Naive thymus-derived CD4-positive, alpha-beta T cell (primary cell): ENCODE measurements around the gene ERI3. TPM values are rescaled to one million over a fixed set of nuclear protein-coding genes. Genes with fewer than 3 reads are reported as not detected.

ENCODE experiments used
- ATAC-seq: fragments of 150-1000 bp; cut with Tn5 transposase; 2 replicates; pipeline ENCODE4 v1.10.0; 2021; ENCODE audit warnings: mild to moderate bottlenecking, moderate library complexity
- CTCF ChIA-PET: fragments of 350-600 bp; sonication (Branson Sonifier 250); formaldehyde crosslinking; loops from one replicate; lab custom pipeline; 2021; ENCODE audit warnings: antibody characterized with exemption; lab: Charles Lee
- POLR2A ChIA-PET: fragments of 350-600 bp; sonication (Branson Sonifier 250); formaldehyde crosslinking; loops from one replicate; lab custom pipeline; 2021; ENCODE audit warnings: antibody characterized with exemption, inconsistent platforms; lab: Charles Lee
- DNase-seq, 9 donors: peaks; one replicate each; pipeline versions ENCODE4 v3.0.0 to v3.0.0-alpha.2; 2020 to 2022; ENCODE audit warnings: mixed read lengths in 1 of 9
- H3K27ac ChIP-seq: one replicate; pipeline ENCODE4 v1.7.0; 2013; ENCODE audit warnings: mild to moderate bottlenecking, low read depth, low read length, moderate library complexity
- H3K27me3 ChIP-seq, 2 donors: one replicate each; pipeline ENCODE4 v1.7.0; 2013; ENCODE audit warnings: low read length in 2 of 2, mild to moderate bottlenecking in 2 of 2, moderate library complexity in 2 of 2; ENCODE audit not compliant: control insufficient read depth in 2 of 2, insufficient read depth in 2 of 2
- H3K36me3 ChIP-seq, 3 experiments: 1 replicate in 2 of 3; 2 replicates in 1 of 3; pipeline ENCODE4 v1.7.0; 2013; ENCODE audit warnings: low read length in 3 of 3, mild to moderate bottlenecking in 3 of 3, moderate library complexity in 1 of 3; ENCODE audit not compliant: insufficient read depth in 3 of 3, control insufficient read depth in 2 of 3
- H3K4me1 ChIP-seq, 2 donors: one replicate each; pipeline ENCODE4 v1.7.0; 2013; ENCODE audit warnings: low read length in 2 of 2, mild to moderate bottlenecking in 2 of 2, moderate library complexity in 1 of 2; ENCODE audit not compliant: control insufficient read depth in 2 of 2, insufficient read depth in 2 of 2
- H3K4me3 ChIP-seq: 2 replicates; pipeline ENCODE4 v1.7.0; 2013; ENCODE audit warnings: mild to moderate bottlenecking, low read length
- H3K9me3 ChIP-seq, 3 experiments: 1 replicate in 2 of 3; 2 replicates in 1 of 3; pipeline ENCODE4 v1.7.0; 2013; ENCODE audit warnings: low read length in 3 of 3; ENCODE audit not compliant: control insufficient read depth in 2 of 3
- H3K27ac Mint-ChIP-seq, 9 donors: one replicate each; pipeline ENCODE4 v1.8.0; 2020 to 2022; ENCODE audit warnings: mixed read lengths in 9 of 9, mild to moderate bottlenecking in 8 of 9, moderate library complexity in 5 of 9, inconsistent platforms in 2 of 9
- H3K27me3 Mint-ChIP-seq, 5 donors: one replicate each; pipeline ENCODE4 v1.8.0; 2021 to 2022; ENCODE audit warnings: mixed read lengths in 5 of 5, mild to moderate bottlenecking in 1 of 5
- H3K36me3 Mint-ChIP-seq, 5 donors: one replicate each; pipeline ENCODE4 v1.8.0; 2020 to 2022; ENCODE audit warnings: mixed read lengths in 5 of 5, mild to moderate bottlenecking in 3 of 5, inconsistent platforms in 1 of 5
- H3K4me1 Mint-ChIP-seq, 7 donors: one replicate each; pipeline ENCODE4 v1.8.0; 2020 to 2022; ENCODE audit warnings: mixed read lengths in 7 of 7, mild to moderate bottlenecking in 3 of 7, inconsistent platforms in 1 of 7
- H3K4me3 Mint-ChIP-seq, 10 donors: one replicate each; pipeline ENCODE4 v1.8.0; 2020 to 2022; ENCODE audit warnings: mild to moderate bottlenecking in 10 of 10, mixed read lengths in 10 of 10, moderate library complexity in 6 of 10, inconsistent platforms in 2 of 10
- H3K9me3 Mint-ChIP-seq, 11 donors: one replicate each; pipeline ENCODE4 v1.8.0; 2020 to 2022; ENCODE audit warnings: mixed read lengths in 11 of 11, mild to moderate bottlenecking in 4 of 11, inconsistent platforms in 1 of 11, moderate library complexity in 1 of 11
- intact Hi-C, 2 donors: fragments of 100-400 bp; cut with micrococcal nuclease; formaldehyde crosslinking; loops; one replicate each; pipeline ENCODE4 v1.15.1; 2023
- polyA plus RNA-seq, 2 donors: library from polyadenylated mRNA; unstranded; fragments of 300-500 nt; fragmentation: Illumina TruSeq; gene quantifications; one replicate each; pipeline ENCODE4 v1.2.3, GENCODE V29; 2021
- total RNA-seq, 6 experiments: library from RNA in 5 of 6; stranded (reverse) in 5 of 6; gene quantifications; 1 replicate in 5 of 6; 2 replicates in 1 of 6; pipeline ENCODE4 v1.2.3 and lab custom pipeline; 2021 to 2026

The ERI3 gene
- total and polyA plus RNA-seq, 7 experiments from 2014 or later = 28.7 to 40.4 (median 36.2) TPM

DNA sequence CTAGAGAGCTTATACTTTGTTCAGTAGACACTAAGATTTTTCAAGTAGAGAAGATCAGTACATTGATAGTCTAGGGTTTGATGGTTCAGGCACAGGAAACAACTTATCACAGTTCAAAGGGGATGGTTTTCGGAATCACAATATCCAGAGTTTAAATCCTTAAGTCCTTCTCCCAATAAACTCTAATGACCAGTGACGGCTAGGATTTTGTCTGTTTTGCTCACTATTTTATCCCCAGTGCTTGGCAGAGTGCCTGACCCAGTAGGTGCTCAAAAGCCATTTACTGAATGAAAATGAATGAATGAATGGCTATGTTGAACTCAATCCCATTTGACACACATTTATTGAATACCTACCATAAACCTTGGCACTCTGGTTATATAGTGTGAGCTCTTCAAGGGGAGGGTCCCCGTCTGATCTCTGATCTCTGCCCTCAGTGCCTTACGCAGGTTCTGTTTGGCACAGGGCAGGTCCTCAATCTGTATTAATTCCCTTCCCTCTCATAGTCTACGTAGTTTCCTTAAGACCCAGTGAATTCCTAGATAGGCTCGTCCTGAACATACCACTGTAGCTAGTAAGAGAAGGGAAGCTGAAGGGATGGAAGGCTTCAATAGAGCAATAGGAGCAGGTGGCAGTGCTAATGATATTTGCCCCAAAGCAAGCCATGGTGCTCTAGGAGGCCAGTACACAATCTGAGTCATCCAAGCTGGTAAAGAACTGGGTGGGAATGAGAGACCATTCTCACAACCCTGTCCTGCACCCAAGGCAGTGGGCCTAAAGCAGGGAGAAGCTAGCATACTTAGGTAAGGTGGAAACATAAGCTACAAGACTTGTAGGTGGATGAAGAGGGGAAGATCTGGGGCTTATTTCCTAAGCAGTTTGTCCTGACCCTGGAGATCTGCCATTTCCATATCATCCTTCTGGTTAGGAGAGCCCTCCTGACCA, 88.4 kb downstream of the ERI3 start:
- H3K27ac ChIP-seq = no peak overlapping the region
- no peak overlapping the region for H3K4me3 ChIP-seq
- Mint-ChIP-seq H3K9me3 (no peaks in the 10 kb centered on the region), H3K4me3 (no peak overlapping the region), H3K27ac (no peak overlapping the region), H3K27me3 (no peaks in the 10 kb centered on the region), H3K36me3 (peaks cover 0 to 23% (median 3%) of the 10 kb centered on the region in 5 donors), H3K4me1 (peaks cover 17 to 51% (median 30%) of the 10 kb centered on the region in 7 donors)
- intact Hi-C loops = no loop called here
- H3K36me3 ChIP-seq = no peaks in the 10 kb centered on the region
- H3K27me3 ChIP-seq = no peaks in the 10 kb centered on the region
- no peaks in the 10 kb centered on the region for H3K4me1 ChIP-seq
- POLR2A ChIA-PET = no interaction called here
- ATAC-seq = no peak
- no peak for DNase-seq
- CTCF ChIA-PET = interaction anchor here (0.9 kb wide), 1 partner anchor 49 kb away, joined by 3 read pairs; no protein-coding TSS in a partner anchor
- no peaks in the 10 kb centered on the region for H3K9me3 ChIP-seq

DNA sequence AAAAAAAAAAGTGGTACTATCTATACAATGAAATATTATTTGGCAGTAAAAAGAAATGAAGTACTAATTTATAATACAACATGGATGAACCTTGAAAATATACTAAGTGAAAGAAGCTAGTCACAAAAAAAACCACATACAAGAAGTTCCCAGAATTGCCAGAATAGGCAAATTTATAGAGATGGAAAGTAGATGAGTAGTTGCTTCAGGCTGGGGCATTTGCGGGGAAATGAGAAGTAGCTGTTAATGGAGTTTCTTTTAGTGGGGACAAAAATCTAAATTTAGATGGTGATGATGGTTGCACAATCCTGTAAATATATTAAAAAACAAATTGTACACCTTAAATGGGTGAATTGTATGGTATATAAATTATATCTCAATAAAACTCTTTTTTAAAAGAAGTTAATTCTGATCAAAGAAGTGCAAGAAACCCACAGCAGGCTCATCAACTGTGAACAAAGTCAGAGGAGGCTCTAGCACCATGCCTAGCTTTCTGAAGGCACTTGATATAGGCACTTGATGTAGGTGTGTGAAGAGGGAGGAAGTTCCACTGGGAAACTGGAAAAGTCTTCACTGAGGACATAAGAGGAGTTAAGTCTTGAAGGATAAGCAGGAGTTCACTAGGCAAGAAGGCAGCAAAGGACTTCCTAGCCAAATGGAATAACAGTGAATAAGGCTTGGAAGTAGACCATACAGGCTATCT, 89.2 kb downstream of the ERI3 start:
- Mint-ChIP-seq H3K4me3 (no peak overlapping the region), H3K4me1 (peaks cover 16 to 56% (median 36%) of the 10 kb centered on the region in 7 donors), H3K27me3 (no peaks in the 10 kb centered on the region), H3K36me3 (peaks cover 0 to 23% (median 0%) of the 10 kb centered on the region in 5 donors), H3K27ac (no peak overlapping the region), H3K9me3 (no peaks in the 10 kb centered on the region)
- intact Hi-C loops = no loop called here
- ATAC-seq (no peak), DNase-seq (no peak)
- H3K4me3 ChIP-seq = no peak overlapping the region
- no peaks in the 10 kb centered on the region for H3K27me3 ChIP-seq
- H3K9me3 ChIP-seq = no peaks in the 10 kb centered on the region
- no peaks in the 10 kb centered on the region for H3K4me1 ChIP-seq
- CTCF ChIA-PET = interaction anchor here (1.2 kb wide), 1 partner anchor 29 kb away, joined by 4 read pairs; no protein-coding TSS in a partner anchor
- H3K36me3 ChIP-seq = no peaks in the 10 kb centered on the region
- no peak overlapping the region for H3K27ac ChIP-seq
- POLR2A ChIA-PET = no interaction called here

DNA sequence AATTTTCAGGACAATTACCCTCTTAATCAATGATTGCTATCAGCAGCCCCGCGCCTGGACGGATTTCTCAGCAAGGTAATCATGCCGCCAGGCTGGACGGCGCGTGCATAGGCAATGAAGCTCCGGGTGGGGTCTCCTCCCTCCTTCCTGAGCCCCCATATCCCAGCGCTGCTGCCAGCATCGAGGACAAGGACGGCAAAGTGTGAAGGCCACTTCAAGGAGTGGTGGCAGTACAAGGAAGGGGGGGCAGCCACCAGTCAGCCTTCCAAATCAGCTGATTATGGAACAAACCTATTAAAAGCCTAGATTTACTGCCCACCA, 90.6 kb downstream of the ERI3 start:
- intact Hi-C loops = no loop called here
- no peak for DNase-seq
- no peaks in the 10 kb centered on the region for H3K36me3 ChIP-seq
- H3K4me1 Mint-ChIP-seq = peaks cover 16 to 49% (median 36%) of the 10 kb centered on the region in 7 donors
- H3K27ac Mint-ChIP-seq = peak overlapping the region in 3 of 9 donors; percentile 9 to 61 (median 22)
- no peak overlapping the region for H3K27ac ChIP-seq
- no peak overlapping the region for H3K4me3 ChIP-seq
- H3K9me3 ChIP-seq = no peaks in the 10 kb centered on the region
- H3K4me1 ChIP-seq = no peaks in the 10 kb centered on the region
- H3K27me3 Mint-ChIP-seq = no peaks in the 10 kb centered on the region
- H3K36me3 Mint-ChIP-seq = peaks cover 0 to 19% (median 0%) of the 10 kb centered on the region in 5 donors
- H3K27me3 ChIP-seq = no peaks in the 10 kb centered on the region
- ChIA-PET POLR2A (no interaction called here), CTCF (no interaction called here)
- ATAC-seq = no peak
- H3K4me3 Mint-ChIP-seq = peak overlapping the region in 1 of 10 donors; percentile 20
- H3K9me3 Mint-ChIP-seq = no peaks in the 10 kb centered on the region

DNA sequence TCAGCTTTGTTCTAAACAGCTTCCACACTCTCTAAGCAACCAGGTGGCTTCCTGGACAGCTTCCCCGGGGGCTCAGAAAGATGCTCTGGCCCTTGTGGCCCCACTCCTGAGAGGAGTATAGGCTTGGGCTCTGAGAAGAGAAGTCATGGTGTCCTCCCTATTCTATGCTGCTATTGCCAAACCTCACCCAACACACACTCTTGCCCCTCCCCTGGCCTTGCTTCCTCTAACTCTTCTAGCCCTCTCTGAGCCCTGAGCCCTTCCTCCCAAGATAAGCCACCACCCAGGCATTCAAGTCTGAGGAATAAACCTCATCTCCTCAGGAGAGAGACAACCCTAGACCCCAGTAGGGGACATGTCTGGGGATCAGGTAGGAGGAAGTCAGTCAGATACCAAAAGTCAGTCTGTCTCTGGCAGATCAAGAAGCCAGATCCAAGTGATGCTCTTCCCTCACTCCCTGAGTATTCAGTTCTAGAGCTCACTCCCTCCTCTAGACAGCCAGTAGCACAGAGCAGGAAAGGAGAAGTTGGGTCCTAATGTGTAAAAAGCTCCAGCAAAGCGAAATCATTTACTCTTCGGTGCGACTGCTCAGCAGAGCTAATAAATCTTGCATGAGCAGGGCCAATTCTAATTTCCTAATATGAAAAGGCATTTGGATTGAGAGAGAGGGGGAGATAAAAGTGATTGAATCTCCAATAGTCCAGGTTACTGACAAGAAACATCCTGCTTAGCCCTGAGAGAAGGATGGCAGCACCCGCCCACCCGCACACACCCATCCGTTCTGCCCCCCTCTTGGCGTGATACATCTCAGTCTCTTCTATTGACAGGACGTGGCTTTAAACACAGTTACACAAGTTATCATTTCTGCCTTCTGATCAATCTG, 91.2 kb downstream of the ERI3 start:
- Mint-ChIP-seq H3K4me3 (peak overlapping the region in 2 of 10 donors; percentile 20 to 39), H3K36me3 (peaks cover 0 to 21% (median 0%) of the 10 kb centered on the region in 5 donors), H3K9me3 (no peaks in the 10 kb centered on the region), H3K27ac (peak overlapping the region in 3 of 9 donors; percentile 22 to 68 (median 61)), H3K4me1 (peaks cover 16 to 46% (median 31%) of the 10 kb centered on the region in 7 donors), H3K27me3 (no peaks in the 10 kb centered on the region)
- H3K4me1 ChIP-seq = no peaks in the 10 kb centered on the region
- no peak overlapping the region for H3K4me3 ChIP-seq
- DNase-seq = peak in 2 of 9 donors; percentile 23 to 29
- H3K27me3 ChIP-seq = no peaks in the 10 kb centered on the region
- peak; percentile 76 for ATAC-seq
- ChIA-PET CTCF (no interaction called here), POLR2A (no interaction called here)
- no peak overlapping the region for H3K27ac ChIP-seq
- H3K36me3 ChIP-seq = no peaks in the 10 kb centered on the region
- no peaks in the 10 kb centered on the region for H3K9me3 ChIP-seq
- intact Hi-C loops = no loop called here

DNA sequence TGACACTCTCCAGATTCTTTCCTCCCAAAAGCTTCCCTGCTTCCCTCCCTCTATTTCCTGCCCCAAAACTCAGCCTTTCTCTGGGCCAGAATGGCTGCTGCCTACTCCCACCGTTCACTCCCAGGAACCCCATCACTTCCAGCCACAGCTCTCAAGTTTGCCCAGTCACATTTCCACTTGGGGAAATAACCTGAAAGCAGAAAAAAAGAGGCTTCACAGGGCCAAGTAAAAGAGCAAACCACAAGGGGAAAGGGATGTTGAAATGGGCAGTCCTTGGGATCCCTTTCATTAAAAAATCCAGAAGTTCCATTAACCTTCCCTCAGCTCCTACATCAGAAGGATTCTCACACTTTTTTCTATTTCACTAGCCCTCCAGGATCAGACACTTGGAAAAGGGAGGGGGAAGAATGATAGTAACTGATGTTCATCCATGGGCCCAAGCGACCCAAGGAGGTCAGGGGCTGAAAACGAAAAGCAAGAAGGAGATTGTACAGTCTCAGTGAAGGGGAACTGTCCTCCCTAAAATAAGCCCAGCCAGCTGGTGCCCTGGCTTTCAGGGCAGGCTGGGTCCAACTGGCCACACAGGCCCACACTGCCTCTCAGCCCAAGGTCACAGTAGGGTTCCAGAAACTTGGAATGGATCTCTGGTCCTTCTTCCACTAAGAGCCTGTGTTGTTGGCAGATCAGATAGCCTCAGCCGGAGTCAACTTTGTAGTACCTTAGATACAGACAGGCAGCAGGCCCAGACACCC, 92.1 kb downstream of the ERI3 start:
- Histone ChIP-seq H3K4me1 (no peaks in the 10 kb centered on the region), H3K4me3 (no peak overlapping the region), H3K27ac (no peak overlapping the region), H3K27me3 (no peaks in the 10 kb centered on the region), H3K36me3 (peaks cover 0 to 5% (median 0%) of the 10 kb centered on the region in 3 experiments), H3K9me3 (no peaks in the 10 kb centered on the region)
- H3K4me3 Mint-ChIP-seq = no peak overlapping the region
- DNase-seq (no peak), ATAC-seq (no peak)
- POLR2A ChIA-PET = no interaction called here
- peaks cover 16 to 41% (median 30%) of the 10 kb centered on the region in 7 donors for H3K4me1 Mint-ChIP-seq
- CTCF ChIA-PET = no interaction called here
- H3K9me3 Mint-ChIP-seq = no peaks in the 10 kb centered on the region
- peaks cover 0 to 27% (median 0%) of the 10 kb centered on the region in 5 donors for H3K36me3 Mint-ChIP-seq
- H3K27ac Mint-ChIP-seq = peak overlapping the region in 1 of 9 donors; percentile 63
- H3K27me3 Mint-ChIP-seq = no peaks in the 10 kb centered on the region
- intact Hi-C loops = no loop called here

DNA sequence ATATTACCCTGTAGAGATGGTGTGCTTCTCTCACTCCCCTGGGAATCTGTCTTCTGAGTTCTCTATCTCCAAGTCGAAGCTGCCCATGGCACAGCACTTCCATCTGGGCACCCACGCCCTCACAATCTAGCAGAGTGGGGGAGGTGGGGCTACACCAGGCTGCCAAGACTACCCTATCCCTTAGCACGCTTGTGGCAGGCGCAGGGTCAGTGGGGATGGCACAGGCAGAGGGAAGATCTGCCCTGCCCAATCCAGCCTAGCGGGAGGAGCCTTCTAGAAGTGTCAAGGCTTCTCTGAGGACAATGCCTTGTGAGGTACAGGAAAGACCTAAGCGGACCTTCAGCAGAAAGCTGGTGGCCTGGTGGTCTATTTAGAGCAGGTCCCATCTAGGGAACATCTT, 92.6 kb downstream of the ERI3 start:
- Mint-ChIP-seq H3K27me3 (no peaks in the 10 kb centered on the region), H3K27ac (peak overlapping the region in 1 of 9 donors; percentile 11), H3K4me3 (no peak overlapping the region), H3K9me3 (no peaks in the 10 kb centered on the region), H3K36me3 (peaks cover 0 to 31% (median 0%) of the 10 kb centered on the region in 5 donors), H3K4me1 (peaks cover 16 to 40% (median 30%) of the 10 kb centered on the region in 7 donors)
- no peaks in the 10 kb centered on the region for H3K27me3 ChIP-seq
- H3K4me3 ChIP-seq = no peak overlapping the region
- H3K4me1 ChIP-seq = no peaks in the 10 kb centered on the region
- H3K27ac ChIP-seq = no peak overlapping the region
- intact Hi-C loops = no loop called here
- DNase-seq = no peak
- CTCF ChIA-PET = no interaction called here
- peaks cover 0 to 5% (median 0%) of the 10 kb centered on the region in 3 experiments for H3K36me3 ChIP-seq
- ATAC-seq = no peak
- no peaks in the 10 kb centered on the region for H3K9me3 ChIP-seq
- POLR2A ChIA-PET = no interaction called here
